SU-DHL-6 (cell line): ENCODE measurements around the gene ANKRD27.

Source experiments
- CTCF ChIP-seq: fragments of 200-600 bp; sonication (generic); IDR thresholded peaks from one replicate; pipeline ENCODE4 v1.5.1; 2017; ENCODE audit warnings: antibody characterized with exemption, mild to moderate bottlenecking, low read length, moderate library complexity; ENCODE audit not compliant: insufficient read depth, poor library complexity, severe bottlenecking
- EZH2phosphoT487 ChIP-seq: fragments of 200-600 bp; sonication (generic), shearing (Covaris generic); conservative IDR thresholded peaks from 2 replicates; pipeline ENCODE4 v1.6.1; 2018; ENCODE audit warnings: mild to moderate bottlenecking, antibody characterized with exemption, low read length, moderate library complexity, mixed read lengths

GRCh38 chr19:32653599-32653915 is 21.4 kb downstream of the ANKRD27 start:
- no peak for TF ChIP-seq CTCF
- no peak for TF ChIP-seq EZH2phosphoT487
